Measurements from ENCODE around the gene IRF9.
A peak's percentile ranks its signal among the peaks of the same experiment; 100 is the strongest.

The IRF9 gene

DNA sequence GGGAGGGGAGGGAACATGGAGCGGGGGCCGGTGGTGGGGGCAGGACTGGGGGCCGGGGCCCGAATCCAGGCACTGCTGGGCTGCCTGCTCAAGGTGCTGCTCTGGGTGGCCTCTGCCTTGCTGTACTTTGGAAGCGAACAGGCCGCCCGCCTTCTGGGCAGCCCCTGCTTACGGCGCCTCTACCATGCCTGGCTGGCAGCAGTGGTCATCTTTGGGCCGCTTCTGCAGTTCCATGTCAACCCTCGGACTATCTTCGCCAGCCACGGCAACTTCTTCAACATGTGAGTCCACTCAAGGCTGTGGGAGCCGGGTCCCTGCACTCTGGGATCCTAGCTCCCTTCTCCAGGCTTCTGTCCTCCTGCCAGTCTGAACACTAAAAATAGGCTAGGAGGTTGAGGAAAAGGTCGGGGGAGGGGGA is 29.5 kb upstream of the IRF9 start:
- DNase-seq (ENCODE audit: low read depth in 3 of 3), result no peak

DNA sequence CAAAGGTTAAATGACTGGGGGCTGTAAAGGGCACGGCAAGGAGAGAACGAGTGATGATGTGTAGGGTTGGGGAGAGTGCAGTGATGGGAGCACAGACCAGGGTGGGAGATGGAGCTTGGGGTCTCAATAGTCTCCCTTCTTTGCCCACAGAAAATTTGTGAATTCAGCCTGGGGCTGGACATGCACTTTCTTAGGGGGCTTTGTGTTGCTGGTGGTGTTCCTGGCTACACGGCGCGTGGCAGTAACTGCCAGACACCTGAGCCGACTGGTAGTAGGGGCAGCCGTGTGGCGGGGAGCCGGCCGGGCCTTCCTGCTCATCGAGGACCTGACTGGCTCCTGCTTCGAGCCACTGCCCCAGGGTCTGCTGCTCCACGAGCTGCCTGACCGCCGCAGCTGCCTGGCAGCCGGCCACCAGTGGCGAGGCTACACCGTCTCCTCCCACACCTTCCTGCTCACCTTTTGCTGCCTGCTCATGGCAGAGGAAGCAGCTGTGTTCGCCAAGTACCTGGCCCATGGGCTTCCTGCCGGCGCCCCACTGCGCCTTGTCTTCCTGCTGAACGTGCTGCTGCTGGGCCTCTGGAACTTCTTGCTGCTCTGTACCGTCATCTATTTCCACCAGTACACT is 28.9 kb upstream of the IRF9 start:
- no peak for DNase-seq (ENCODE audit: low read depth in 3 of 3)

DNA sequence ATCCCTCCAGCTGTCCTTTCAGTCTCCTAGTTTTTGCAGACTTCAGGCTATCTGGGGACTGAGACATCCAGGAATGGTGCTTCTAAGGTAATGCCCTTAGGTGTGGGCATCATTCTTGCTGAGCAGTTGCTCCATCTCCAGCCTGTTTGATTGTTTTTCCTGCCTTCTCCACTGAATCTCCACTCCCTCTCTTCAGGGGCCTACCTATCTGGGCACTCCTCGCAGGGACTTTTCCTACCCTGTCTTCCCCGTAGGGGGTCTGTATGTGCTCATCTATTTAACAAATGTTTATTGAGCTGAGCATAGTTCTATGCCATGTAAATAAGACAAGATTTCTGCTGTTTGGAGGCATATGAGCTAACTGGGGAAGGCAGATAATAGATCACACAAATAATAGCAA is 28.1 kb upstream of the IRF9 start:
- no peak for DNase-seq (ENCODE audit: low read depth in 3 of 3)

DNA sequence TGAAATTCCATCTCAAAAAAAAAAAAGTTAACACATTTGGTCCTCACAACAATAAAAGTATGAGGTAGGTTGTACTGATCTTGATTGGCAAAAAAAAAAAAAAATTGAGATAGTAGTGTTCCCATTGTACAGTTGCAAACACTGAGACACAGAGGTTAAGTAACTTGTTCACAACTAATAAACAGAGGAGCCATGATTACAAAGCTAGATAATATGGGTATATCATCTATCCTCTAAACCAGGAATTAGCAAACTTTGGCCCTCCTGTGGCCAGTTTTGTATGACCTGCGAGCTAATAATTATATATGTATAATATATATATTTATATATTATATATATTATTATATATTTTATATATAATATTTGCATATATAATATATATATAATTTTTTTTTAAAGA is 27.3 kb upstream of the IRF9 start:
- DNase-seq (ENCODE audit: low read depth in 3 of 3), result no peak

DNA sequence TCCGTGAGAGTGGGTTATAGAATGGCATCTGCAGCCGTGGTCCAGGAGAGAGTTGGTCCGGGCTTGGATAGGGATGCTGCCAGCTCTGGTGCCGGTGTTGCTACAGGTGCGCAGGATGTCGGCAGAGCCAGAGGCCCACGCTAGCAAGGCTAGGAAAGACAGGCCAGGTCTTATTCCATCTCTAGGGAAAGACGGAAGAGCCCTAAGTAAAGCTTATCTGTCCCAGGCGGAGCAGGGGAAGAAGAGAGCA is 25.6 kb upstream of the IRF9 start:
- DNase-seq (ENCODE audit: low read depth in 3 of 3), result no peak

DNA sequence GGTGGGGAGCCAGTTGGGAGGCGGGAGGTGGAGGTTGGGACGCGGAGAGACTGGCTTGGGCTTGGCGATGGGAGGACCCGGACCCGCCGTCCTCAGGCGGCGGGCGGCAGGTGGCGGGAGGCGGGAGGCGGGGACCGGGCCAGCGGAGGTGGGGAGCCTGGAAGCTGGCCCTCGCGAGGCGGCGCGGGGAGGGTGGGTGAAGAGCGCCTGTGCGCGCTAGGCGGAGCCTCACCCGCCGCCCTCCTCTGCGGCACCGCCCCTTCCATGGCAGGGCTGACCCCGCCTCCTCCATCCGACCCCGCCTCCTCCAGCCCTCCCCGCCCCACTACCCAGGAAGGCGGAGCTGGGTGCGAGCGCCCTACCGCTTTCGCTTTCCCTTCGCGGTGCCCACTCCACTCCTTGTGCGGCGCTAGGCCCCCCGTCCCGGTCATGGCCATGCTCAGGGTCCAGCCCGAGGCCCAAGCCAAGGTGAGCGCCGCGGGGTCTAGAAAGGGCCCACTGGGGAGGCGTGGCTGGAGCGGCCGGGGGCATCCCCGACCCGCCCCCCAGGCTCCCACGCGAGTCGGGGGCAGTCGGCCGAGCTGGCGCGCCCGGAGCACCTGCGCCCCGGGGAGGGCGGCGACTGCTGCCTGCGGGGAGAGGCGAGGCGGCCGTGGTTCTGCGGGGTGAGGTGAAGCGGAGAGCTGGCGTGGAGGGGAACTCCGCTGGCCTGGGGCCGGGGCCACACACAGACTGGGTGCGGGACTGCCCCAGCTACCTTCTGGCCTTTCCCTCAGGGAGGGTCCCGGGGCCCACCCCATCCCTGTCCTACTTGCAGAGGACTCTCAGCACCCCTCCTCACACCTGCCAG is 25.0 kb upstream of the IRF9 start, which contains the start of gene PSME1:
Gene PSME1, plus strand, starts transcription at position 361 of the 850 bp plus-strand sequence. Its CDS starts 69 bp downstream, at position 430.
- peak; percentile 88 to 94 (median 91) for DNase-seq (ENCODE audit: low read depth in 3 of 3)

DNA sequence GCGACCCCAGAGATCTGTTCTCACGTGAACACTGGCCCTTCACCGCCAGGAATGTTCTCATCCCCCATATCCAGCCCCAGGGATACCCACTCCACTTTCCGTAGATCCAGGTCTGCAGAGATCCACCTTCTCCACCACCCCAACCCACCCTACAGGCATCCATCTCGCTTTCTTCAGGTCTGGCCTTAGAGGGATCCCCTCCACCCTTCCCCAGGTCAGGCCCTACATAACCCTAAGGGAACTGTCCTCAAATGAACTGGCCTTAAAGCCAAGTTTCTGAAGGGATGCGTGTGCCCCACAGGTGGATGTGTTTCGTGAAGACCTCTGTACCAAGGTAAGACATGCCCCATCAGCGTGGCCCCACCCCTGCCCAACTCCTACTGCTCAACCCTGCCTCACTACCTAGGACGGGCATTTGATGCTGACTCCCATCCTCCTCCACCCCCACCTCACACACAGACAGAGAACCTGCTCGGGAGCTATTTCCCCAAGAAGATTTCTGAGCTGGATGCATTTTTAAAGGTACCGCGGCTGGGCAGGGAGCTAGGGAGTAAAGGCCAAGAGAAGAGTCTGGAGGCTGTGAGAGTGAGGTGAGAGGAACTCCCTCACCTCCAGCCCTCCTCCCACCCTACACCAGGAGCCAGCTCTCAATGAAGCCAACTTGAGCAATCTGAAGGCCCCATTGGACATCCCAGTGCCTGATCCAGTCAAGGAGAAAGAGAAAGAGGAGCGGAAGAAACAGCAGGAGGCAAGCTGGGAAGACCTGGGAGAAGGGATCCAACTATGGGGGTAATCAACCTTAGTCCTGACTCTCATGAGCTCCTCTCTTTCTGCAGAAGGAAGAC is 24.2 kb upstream of the IRF9 start:
- no peak for DNase-seq (ENCODE audit: low read depth in 3 of 3)

DNA sequence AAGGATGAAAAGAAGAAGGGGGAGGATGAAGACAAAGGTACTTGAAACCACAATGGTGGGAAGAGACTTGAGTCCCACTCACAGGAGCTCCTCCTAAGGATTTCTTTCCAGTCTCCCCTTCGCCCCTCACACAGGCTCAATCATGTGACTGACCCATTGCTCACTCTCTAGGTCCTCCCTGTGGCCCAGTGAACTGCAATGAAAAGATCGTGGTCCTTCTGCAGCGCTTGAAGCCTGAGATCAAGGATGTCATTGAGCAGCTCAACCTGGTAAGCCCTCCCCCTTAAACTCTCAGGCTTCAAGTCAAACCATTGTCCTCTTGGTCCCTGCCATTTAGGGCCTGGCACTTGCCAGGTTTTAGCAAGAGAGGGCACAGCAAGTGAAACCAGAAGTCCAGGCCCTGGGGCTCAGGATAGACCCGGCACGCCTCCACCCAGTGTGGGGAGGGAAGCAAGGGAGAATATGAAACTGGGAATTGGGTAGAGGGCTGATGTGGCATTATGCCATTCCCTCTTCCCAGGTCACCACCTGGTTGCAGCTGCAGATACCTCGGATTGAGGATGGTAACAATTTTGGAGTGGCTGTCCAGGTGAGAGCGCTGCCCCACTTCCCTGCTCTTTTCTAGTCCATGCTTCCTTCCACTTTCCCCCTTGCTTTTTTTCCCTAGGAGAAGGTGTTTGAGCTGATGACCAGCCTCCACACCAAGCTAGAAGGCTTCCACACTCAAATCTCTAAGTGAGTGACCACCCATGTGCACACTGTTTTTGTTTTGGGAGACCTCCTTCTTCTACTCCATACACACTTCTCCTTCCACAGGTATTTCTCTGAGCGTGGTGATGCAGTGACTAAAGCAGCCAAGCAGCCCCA is 23.3 kb upstream of the IRF9 start:
- no peak for DNase-seq (ENCODE audit: low read depth in 3 of 3)

DNA sequence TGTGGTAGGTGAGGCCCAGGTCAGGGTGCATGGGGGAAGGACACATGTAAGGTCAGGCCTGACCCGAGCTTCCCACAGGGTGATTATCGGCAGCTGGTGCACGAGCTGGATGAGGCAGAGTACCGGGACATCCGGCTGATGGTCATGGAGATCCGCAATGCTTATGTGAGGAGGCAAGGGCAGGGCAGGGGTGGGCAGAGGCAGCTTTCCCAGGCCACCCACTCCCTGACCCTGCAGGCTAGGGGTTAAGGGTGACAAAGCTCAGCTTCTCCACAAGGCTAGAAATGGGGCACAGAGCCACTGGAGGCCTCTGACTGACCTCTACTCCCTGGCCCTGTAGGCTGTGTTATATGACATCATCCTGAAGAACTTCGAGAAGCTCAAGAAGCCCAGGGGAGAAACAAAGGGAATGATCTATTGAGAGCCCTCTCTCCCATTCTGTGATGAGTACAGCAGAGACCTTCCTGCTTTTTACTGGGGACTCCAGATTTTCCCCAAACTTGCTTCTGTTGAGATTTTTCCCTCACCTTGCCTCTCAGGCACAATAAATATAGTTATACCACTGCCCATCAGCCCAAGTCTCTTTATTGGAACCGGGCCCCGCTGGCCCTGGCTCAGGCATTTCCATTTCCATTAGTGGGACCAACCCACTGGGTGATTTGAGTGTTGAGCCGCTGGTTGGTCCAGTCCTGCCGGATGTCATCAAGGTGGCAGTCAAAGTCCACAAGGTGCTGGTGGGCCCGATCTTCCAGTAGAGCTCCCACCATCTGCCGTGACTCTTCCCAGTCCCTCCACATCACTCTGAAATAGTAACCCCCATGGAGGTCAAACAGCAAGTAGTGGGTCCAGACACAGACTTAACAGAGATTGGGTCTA is 22.4 kb upstream of the IRF9 start:
- no peak for DNase-seq (ENCODE audit: low read depth in 3 of 3)

DNA sequence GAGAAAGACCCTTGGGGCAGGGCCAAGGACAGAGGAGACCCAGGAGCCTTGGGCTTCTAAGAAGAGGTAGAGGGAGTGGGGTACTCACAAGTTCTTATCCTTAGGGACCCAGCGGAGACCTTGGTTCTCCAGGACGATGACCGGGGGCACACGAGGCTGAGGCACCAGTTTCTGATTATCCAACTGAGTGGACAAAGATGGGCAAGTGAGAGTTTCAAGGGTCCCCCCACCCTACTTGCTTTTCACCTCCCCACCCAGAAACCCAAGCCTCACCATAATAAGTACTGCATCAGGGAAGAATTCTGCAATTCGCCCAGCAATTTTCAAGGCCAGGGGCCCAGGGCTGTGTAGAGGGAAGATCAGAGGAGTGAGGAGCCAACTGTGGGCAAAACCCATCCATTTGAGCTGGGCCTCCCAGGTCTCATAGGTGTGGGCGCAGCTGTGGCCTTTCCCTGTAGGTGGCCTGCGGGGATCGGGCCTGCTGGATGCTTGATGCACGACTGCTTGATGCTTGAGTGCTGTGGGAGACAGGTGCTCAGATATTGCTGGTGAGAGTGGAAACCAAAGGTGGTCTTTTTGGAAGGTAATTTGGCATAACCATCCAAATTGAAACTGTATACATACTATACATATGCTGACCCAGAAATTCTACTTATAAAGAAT is 21.7 kb upstream of the IRF9 start:
- DNase-seq (ENCODE audit: low read depth in 3 of 3), result peak in 1 of 3 experiments; percentile 34

DNA sequence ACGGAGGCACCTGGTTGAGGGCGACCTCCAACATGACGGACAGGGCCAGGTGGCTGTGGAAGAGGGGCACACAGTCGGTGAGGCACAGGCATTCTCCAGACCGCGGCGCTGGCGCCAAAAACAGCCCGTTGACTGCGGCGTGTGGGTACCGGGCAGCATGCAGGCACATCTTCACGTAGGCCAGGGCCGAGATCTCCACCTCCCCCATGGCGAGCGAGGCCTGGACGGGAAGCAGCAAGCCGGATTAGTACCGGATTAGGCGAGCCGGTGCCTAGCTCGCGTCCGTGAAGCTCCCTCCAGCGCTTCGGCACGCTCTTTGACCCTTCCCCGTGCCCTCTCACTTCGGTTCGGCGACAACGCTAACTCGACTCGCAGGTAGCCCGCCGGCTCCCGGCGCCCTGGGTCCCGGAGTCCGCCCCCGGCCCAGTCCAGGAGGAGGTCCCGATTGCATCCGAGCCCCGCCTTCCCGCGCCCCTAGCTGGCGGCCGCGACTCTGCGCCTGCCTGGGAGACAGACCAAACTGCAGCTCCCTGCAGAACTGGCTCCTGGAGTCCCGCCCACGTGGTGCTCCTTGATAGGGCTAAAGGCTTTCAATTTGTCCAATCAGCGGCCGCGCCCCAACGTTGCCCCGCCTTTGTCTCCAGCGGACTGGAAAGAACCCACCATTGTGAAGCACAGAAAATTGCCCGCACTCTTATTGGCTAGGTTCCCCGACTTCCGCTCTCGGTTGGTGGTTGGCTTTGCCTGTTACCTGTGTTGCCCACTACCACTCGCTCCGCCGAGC is 19.8 kb upstream of the IRF9 start, which contains the start of gene EMC9:
Gene EMC9, minus strand, starts transcription at position 495 of the 784 bp plus-strand sequence. Its CDS starts 287 bp downstream, at position 208.
- DNase-seq (ENCODE audit: low read depth in 3 of 3), result peak; percentile 97 to 100 (median 100)

DNA sequence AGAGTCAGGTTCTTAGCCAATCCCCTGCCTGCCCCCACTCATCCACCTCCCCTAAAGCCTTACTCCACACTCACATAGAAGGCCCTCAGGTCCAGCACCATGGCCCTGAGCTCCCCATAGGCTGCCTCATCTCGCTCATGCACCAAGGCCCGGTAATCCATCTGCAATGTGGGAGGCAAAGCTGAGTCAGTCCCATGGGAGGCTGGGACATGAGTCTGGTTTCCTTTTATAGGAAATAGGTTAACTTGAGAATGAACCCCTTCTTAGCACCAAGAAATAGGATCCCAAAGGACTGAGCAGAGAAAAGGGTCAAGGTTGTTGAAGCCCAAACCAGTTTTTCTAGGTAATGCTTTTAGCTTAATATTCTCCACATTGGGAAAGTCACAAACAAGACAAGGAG is 17.6 kb upstream of the IRF9 start:
- no peak for DNase-seq (ENCODE audit: low read depth in 3 of 3)

DNA sequence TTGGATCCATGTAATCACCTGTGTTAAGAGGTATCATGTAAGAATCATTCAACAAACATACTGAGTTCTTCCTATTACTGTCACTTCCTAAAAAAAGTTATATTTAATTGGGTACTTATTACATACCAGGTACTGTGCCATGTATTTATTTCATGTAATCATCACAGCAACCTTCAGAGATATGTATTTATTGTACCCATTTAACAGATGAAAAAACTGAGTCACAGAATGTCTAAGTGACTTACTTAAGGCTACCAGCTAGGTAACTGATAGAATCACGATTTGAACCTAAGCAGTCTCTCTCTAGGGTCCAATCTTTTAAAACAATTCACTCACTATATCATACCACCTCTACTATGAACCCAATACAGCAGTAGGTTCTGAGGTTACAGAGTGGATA is 16.6 kb upstream of the IRF9 start:
- no peak for DNase-seq (ENCODE audit: low read depth in 3 of 3)

DNA sequence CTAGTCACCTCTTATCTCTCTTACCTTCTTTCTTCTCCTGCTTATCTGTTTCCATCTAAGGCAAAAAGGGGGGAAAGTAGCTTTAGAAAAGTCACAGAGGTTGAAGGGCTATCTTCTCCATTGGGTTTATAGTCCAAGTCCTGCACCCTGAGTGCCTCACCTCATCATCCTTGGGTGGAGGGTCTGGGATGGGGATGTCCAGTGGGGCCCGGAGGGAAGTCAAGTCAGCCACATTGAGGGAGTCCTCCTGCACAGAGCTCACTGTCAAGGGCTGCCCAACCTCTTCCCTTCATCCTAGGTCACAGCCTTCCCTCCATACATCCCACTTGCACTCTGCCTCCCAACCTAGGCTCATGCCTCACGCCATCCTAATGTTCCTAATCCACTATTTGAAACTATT is 15.8 kb upstream of the IRF9 start:
- no peak for DNase-seq (ENCODE audit: low read depth in 3 of 3)

DNA sequence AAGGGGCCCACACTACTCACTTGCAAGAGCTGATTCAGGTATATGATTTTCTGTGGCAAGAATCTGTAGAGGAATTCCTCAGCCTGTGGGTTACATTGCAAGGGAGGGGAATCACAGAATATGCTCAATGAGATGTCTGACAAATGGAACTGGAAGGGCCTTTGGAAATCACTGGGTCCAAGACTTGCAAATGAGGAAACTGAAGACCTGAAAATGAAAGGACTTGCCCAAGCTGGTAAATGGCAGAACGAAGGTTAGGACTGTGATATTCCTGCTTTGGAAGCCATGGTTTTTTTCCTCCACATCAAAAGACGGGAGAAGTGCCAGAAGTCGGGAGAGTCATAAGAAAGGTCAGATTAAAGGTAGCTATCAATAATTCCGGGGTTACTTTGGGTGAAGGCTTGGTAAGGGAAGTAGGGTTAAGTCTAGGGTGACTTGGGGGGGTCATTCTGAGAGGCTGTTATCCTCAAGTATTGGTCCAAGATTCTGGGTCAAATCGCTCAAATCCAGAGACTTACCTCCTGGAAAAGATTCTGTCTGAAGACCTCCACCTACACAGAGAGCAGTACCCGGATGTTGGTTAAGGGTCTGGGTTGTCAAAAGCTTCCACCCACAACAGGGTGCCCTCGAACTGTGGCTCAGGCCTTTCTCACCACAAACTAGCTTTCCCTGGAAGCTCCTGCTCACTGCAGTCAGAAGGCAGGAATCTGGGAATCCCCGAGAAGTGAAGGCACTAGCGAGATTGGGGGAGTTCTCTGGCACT is 15.2 kb upstream of the IRF9 start:
- no peak for DNase-seq (ENCODE audit: low read depth in 3 of 3)

DNA sequence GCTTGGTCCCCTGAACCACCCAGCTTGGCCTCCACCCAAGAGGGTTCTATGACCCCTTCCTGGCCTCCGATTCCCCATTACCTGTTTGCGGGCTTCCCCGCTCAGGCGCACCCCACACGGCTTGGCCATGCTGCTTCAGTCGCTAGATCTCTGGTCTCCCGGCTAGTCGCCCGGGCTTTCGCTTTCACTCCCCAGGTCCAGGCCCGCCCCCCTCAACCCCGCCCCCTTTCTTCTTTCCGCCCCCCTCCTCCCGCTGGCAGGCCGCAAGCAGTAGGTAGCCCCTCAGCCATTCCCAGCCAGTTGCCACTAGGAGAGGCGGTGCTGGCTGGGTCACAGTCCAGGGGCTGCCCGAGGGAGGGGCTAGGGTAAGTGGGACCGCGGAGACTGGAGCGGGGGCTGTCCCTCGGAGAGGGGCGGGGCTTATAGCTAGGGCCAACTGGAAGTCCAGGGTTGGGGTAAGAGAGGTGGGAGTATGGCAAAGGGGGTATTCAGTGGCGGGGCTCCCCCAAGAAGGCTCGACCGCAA is 14.6 kb upstream of the IRF9 start, which contains the start of gene PSME2:
Gene PSME2, minus strand, starts transcription at position 158 of the 525 bp plus-strand sequence. Its CDS starts 29 bp downstream, at position 129.
- DNase-seq (ENCODE audit: low read depth in 3 of 3), result peak; percentile 77 to 94 (median 78)

DNA sequence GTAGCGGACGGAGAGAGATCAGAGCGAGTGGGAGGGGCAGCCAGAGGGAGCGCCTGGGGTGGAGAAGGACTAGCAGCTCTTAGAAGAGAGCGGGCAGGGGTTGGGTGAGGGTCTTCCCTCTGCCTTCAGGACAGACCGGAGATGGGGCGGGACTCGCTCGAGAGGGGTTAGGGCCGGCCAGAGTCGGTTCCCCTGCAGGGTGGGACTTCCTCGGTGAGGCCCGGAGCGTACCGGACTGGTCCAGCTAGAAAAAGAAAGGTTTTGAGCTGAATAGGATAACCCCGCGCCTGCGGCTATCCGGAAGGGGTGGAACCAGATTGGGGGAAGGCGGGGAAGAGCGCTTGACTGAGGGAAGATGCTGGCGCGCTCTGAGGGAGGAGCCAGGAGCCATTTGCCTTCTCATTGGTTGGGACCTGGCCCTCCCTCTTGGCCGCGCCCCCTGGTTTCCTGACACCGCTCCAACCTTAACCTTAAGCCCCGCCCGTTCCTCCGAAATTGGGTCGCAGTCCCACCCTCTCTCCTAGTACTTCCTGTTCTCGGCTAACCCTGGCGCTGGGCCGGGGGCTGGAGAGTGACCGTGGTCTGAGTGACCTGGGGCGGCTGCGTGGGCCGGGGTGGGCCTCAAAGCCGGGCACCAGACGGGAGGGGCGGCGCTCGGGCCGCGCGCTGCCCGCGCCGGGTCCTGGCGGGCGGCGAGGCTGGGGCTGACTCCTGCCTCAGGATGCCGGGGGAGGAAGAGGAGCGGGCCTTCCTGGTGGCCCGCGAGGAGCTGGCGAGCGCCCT is 13.9 kb upstream of the IRF9 start, which contains the start of gene RNF31:
Gene RNF31, plus strand, starts transcription at position 521 of the 783 bp plus-strand sequence. Its CDS starts 201 bp downstream, at position 722.
- DNase-seq (ENCODE audit: low read depth in 3 of 3), result peak; percentile 95 to 99 (median 96)

All from stimulated activated CD4-positive, alpha-beta T cell treated with anti-CD3 and anti-CD28 coated beads, TNF-alpha, amount 100 ng/mL, for 24 hours (primary cell).